ENCODE measurements around the gene A1BG.

GRCh38 chr19:58379246-58379645, 26.0 kb upstream of the A1BG start:
- TF ChIP-seq CTCF (IDR thresholded peaks at IDR 0.05) (no peak), EZH2 (IDR thresholded peaks at IDR 0.05) (no peak), EZH2phosphoT487 (IDR thresholded peaks at IDR 0.05) (no peak)

All from neural progenitor cell (in vitro differentiated cells).